Measurements from ENCODE around the gene CREB3L1.
A peak's percentile ranks its signal among the peaks of the same experiment; 100 is the strongest.

The CREB3L1 gene

GRCh38 chr11:46351606-46352005 lies 74.1 kb downstream of the CREB3L1 start:
- no peak overlapping the region for H3K4me3 ChIP-seq (ENCODE audit: low read depth, low read length)
- TF ChIP-seq CTCF (IDR thresholded peaks at IDR 0.05; ENCODE audit: insufficient read depth, low read depth, low read length, missing control alignments) = no peak
- no peak for DNase-seq (ENCODE audit: low read depth)

- H3K4me3 ChIP-seq (ENCODE audit: low read depth, low read length) = no peak overlapping the region
- DNase-seq (ENCODE audit: low read depth) = peak; percentile 52
Measured at GRCh38 chr11:46352063-46352841, 74.8 kb downstream of the CREB3L1 start.

GRCh38 chr11:46353698-46354097 lies 76.2 kb downstream of the CREB3L1 start:
- H3K4me3 ChIP-seq (ENCODE audit: low read depth, low read length) = no peak overlapping the region
- DNase-seq (ENCODE audit: low read depth) = no peak
- no peak for TF ChIP-seq CTCF (IDR thresholded peaks at IDR 0.05; ENCODE audit: insufficient read depth, low read depth, low read length, missing control alignments)

More at GRCh38 chr11:46352063-46352841, 74.8 kb downstream of the CREB3L1 start:
- TF ChIP-seq CTCF (IDR thresholded peaks at IDR 0.05; ENCODE audit: insufficient read depth, low read depth, low read length, missing control alignments) = peak; percentile 79

- DNase-seq (ENCODE audit: low read depth) = no peak
- no peak overlapping the region for H3K4me3 ChIP-seq (ENCODE audit: low read depth, low read length)
- TF ChIP-seq CTCF (IDR thresholded peaks at IDR 0.05; ENCODE audit: insufficient read depth, low read depth, low read length, missing control alignments) = no peak
Measured at GRCh38 chr11:46356924-46357482, 79.5 kb downstream of the CREB3L1 start.

- no peak for DNase-seq (ENCODE audit: low read depth)
- H3K4me3 ChIP-seq (ENCODE audit: low read depth, low read length) = no peak overlapping the region
- TF ChIP-seq CTCF (IDR thresholded peaks at IDR 0.05; ENCODE audit: insufficient read depth, low read depth, low read length, missing control alignments) = no peak
Measured at GRCh38 chr11:46357483-46357936, 80.0 kb downstream of the CREB3L1 start.

GRCh38 chr11:46359953-46360352 lies 82.5 kb downstream of the CREB3L1 start:
- DNase-seq (ENCODE audit: low read depth) = no peak
- no peak for TF ChIP-seq CTCF (IDR thresholded peaks at IDR 0.05; ENCODE audit: insufficient read depth, low read depth, low read length, missing control alignments)
- H3K4me3 ChIP-seq (ENCODE audit: low read depth, low read length) = no peak overlapping the region

Measured in GM12865 (cell line).